Fibroblast of skin of left quadriceps (primary cell): ENCODE data around the gene AFF3.
"Not testable (repeated sequence)": the region's sequence is repeated elsewhere in the genome, so short reads cannot be mapped to it uniquely, and the experiment has no call there.

Source experiments
- DNase-seq, 2 experiments: peaks; one replicate each; pipeline ENCODE4 v3.0.0-alpha.2; 2013; ENCODE audit warnings: low read depth in 2 of 2

AFF3 gene

DNA sequence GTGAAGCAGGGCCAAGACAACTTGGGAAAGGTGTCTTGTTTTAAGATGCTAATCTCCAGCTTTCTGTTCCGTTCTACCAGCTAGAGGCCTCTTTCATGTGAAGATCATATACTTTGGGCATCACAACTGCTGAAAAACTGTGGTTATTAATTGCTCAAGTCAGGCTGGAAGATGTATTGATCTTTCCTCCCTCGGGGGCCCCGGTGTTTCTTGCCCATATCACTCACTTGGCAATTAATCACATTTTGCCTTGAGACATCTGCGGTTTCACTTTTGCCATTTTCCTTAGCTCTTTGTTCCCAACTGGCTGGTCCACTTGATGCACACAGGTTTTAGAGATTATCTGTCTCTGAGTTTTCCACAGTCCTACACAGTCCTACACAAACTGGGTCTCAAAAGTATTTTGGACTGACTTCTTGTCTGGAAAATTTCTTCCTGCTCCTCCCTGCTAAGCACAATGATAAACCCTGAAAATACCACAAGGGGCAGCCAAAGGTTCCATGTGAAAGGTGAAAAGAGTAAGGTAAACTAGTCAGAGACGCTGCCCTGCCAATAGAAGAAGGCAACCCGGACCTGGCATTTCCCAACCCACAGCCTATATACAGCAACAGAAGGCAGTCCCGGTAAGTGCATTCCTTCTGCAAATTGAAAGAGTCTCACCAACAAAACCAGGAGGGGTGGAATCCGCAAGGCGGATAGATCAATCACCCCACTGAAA is 181.0 kb downstream of the AFF3 start:
- DNase-seq: no peak

DNA sequence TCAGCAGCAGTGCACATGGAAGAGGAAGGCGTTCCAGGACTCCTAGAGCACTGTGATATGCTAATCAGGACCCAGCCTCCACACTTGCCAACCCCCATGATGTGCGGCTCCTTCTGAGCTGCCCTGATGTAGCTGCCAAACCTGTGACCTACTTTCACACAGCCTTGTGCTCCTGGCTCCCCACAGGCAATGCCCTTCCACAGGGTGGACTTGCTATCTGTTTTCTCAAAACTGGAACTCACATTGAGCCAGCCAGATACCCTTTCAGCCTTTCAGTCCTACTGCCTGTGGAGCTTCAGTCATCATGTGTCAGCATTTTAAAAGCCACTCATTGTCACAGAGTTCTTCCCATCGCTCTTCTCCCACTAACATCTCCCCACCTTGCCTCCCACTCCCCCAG is 181.6 kb downstream of the AFF3 start:
- DNase-seq: no peak

DNA sequence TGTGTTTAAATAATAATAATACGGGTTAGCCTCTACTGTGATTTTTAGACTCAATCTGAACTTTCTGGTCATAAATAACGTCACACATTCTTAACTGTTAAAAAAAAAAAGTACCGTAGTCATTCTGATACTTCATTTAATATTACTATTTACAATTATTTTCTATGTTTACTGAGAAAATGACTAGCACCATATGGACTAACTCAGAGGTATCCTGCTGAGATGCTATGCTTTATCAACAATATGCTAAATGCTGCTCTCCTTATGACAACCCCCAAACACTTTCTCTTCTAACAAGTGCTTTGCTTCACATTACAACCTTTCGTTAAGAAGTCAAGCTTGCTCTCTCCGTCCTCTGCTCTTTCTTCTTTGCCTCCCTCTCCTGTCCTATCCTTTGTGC is 182.1 kb downstream of the AFF3 start:
- DNase-seq: no peak

DNA sequence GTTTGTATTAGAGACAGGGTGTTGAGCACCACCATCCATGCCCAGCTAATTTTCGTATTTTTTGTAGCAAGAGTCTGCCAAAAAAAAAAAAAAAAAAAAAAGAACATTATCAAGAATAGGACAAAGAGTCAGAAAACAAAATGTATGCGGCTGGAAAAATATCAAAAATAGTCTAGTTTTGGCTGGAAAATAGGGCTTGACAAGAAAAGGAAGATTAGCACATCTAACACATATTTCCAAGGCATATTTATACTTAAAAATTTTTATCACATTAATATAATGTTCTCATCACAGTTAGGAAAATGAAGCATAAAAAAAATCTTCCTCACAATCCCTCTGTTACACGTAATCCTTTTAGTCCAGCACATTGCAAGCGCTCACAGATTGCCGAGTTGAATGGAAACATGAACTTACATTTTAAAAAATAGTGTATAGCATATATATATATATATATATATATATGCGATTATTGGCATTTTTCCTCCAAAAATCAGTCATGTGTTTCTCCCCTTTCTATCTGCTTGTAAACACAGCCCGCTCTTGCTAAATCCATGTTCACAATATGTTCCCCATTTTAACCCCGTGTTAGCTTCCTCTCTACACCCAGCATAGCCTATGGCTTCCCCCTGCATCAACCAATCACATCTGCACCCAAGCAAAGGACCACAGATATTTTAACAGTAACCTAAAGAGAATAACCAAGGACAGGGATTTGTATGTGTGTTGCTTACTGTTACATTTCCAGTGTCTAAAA is 183.0 kb downstream of the AFF3 start:
- DNase-seq: no peak

DNA sequence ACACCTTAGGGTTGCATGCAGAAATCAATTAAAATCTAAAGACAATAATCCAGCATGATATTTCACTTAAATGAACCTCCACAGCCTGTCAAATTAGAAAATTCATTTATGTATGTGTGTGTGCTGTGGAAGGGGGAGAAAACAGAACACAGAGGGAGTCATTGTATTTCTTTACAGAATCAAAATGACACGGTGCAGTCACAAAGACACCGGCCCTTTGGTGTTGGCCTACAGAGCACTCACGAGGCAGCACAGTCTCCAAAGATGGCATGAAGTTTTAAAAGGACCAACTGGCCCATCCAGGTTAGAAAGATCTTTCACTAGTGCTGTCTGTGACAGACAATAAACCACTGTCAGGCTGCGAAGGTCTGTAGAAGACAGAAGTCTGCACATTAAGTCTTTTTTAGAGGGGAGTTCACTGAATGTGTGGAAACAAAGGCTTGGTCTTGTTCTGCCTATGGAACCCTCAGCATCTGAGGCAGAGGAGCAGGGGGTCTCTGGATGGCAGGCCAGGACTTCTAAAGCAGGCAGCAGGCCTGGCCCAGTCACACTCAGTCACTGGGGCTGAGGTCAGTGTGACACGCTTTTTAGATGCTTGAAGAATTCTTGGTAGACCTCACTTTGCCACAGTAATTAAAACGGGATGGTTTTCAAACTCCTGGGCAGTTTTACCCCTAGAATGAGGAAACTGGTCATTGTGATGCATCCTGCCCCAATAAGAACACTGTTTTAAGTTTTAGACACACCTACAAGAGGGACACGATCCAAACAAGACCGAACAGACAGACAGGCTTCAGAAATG is 184.9 kb downstream of the AFF3 start:
- DNase-seq: peak; percentile 22

DNA sequence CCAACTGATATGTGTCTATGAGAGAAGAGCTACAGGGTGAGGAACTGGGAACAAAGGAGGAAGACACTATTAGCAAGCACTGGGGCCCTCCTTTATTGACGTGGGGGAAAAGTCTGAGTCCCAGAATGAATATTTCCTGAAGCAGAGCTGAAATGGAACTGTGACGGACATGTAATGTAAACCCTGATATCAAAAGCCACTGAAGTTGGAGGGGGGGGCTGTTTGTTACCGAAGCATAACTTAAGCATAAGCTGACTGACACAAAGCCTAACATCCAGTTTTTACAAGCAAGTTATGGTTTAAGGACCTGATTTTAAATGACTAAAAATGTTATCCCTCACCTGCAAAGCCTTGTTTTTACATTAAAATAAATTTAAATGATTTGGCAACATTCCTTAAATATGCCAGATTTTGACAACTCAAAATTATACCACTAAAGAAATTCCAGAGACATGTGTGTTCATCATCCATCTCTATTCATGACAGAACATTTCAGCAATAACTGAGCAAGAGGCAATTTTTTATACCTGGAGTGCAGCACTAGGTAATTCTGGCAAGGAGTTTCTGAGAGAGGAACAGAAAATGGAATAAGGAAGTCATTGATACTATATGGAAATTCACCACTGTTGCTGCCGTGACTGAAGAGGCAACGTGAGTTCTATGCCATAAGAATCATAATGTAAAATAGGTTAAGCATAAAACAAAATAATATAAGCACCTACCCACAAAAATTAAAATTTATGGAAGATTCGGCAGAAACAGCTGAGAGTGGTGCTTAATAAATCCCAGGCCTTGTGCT is 186.0 kb downstream of the AFF3 start:
- DNase-seq: no peak

DNA sequence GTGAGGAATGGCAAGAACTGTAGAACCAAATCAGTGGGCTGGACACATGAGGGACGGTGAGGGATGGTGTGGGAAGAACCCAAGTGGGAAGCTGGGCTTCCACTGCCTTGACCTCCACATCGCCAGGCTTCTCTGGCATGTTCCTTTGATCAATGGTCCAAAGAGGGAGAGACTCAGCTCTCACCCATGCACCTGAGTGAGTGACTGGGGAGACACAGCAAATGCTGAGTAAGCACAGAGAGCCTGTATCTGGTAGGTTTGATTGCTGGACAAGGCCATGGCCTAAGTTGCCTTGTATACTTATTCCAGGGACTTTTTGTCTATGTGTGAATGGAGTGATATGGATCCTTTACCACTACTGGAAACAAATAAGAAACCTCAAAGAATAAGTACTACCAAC is 188.6 kb downstream of the AFF3 start:
- no peak for DNase-seq

DNA sequence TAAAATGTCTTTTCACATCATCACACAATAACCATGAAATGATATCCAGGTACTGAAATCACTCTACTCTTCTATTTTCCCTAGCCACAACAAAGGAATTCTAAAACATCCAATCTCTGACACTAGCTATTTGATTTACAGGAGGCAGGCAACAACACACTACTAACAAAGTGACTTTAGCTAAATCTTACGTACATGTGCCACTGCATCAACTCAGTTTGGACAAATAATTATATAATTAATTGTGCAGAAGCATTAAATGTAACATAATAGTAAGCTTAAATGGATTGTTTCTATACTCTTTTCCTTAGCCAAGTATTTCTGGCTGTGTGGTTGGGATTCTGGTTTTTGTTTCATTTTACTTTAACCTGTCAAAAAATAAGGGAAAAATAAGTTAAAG is 192.4 kb downstream of the AFF3 start:
- DNase-seq: no peak

DNA sequence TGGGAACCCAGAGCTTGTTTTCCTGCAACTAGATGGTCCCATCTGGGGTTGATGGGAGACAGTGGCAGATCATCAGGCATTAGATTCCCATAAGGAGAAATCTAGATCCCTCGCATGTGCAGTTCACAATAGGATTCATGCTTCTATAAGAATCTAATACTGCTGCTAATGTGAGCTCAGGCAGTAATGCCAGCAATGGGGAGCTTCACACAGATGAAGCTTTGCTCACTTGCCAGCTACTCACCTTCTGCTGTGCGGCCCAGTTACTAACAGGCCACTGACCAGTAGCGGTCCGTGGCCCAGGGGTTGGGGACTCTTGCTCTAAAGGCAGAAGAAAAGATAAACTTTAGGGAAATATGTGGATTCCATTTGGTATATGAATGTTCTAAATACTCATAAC is 192.9 kb downstream of the AFF3 start:
- DNase-seq: no peak

DNA sequence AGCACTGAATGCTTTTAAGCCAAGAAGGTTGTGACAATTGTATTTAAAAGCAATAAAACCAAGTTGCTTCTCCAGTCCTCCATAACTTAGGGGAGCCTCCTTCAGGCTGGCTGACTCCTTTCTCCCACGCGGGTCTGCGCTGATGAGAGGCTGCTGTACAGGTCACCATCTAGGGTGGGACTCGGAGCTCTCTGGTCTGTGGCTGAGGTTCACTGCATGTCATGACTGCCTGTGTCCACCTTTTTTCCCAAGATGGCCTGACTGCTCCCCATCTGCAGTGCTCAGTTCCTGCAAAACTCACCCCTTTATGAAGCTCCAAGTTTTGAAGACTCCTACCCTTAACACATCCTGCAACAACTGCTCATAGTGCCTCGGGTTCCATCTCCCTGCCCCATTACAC is 194.4 kb downstream of the AFF3 start:
- DNase-seq: no peak

DNA sequence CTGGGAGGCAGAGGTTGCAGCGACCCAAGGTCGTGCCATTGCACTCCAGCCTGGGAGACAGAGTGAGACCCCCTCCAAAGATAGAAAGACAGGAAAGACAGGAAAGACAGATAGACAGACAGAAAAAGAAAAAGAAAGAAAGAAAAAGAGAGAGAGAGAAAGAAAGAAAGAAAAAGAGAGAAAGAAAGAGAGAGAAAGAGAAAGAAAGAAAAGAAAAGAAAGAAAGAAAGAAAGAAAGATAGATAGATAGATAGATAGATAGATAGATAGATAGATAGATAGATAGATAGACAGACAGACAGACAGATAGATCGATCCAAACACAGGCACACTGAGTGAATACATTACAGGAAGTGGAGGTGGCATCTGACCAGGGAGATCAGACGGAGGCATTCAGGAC is 195.0 kb downstream of the AFF3 start:
- DNase-seq: not testable (repeated sequence)

DNA sequence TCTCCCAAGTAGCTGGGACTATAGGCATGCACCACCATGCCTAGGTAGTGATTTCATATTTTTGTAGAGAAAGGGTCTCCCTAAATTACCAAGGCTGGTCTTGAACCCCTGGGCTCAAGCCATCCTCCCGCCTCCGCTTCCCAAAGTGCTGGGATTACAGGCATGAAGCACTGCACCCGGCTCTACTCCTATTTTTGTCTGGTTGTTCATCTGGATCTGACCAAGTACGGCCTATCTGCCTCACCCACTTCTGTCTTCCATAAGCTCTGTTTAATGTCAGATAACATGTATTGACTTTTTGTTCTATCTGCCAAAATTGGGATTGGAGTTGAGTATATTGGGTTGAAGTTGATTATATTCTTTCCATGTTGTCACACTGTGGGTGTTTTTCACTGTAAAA is 198.4 kb downstream of the AFF3 start:
- DNase-seq: no peak

DNA sequence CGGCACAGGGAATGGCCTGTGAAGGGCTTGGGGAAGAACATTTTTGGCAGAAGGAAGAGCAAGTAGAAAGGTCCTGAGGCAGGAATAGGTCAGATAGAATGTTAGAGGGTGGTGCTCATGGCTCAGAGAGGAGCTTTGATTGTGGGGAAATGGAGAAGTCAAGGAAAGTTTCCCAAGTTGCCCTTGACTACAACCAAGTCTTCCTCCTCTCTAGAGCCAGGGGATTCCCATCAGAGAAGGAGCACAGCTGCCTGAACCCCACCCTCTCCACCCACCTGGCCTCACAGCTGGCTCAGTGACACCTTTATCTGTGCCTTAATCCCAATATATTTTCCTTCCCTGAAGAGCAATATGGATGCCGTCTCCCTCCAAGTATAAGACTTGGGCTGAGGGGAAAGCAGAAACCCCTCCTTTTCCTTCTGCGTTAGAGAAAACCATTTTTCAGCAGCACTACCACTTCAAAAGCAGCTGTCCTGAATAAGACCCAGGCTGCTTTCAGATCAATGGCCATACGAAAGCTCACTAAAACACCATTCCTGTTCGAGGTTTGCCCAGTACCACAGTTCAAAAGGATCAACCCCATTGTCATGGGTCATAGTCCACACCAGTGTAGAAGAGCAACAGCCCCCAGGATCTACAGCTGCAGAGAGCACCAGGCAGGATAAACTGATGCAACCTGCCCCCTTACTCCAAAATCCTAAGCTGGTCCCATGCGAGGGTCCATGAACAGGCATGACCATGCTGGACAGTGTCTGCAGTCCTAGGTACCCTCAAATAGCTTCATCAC is 199.6 kb downstream of the AFF3 start:
- DNase-seq: no peak

DNA sequence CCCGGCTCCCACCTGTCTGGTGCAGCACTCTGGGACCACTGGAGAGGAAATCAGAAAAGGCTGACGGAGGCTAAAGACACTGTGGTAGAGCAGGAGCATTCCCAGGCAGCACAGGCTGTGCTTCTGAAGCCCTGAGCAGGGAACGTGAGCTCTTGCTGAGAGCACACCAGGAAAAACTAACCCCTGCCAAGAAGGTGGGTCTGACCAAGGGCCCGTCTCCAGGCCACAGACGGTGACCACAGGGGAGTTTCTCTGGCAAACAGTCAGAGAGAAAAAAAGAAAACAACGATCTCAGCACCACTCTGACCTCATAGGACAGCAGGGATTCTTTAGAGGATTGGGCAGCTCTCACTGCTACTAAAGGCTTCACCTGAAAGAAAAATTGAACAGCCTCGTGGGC is 201.4 kb downstream of the AFF3 start:
- DNase-seq: peak; percentile 25 to 26

DNA sequence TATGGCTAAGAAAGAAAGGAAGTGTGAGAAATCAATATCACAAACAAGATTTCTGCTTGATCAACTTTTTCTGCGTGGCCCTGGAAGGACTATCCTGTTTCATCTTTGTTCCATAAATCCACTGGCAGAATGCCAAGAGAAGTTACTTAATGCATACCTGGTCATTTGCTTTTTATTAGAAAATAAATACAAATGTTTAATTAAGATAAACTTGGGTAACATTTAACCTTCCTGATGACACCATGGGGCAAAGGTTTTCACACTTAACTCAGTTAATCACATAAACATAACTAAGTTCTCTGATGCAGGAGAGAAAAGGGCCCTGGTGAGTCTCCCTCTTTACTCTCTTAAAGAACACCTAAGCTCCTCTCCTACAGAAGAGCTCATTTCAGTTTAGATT is 203.3 kb downstream of the AFF3 start:
- no peak for DNase-seq

DNA sequence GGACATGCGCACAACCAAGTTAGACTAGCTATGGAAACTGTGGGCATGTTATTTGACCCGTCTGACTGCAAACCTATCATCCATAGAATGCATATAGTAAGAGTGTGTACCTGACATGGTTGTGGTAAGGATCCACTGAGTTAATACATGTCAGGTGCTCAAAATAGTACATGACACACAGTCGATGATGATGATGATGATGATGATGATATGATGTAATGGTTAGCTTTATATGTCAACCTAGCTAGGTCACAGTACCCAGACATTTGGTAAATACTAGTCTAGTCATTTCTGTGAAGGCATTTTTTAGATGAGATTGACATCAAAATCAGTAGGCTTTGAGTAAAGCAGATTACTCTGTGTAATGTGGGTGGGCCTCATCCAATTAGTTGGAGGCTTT is 204.1 kb downstream of the AFF3 start:
- no peak for DNase-seq

DNA sequence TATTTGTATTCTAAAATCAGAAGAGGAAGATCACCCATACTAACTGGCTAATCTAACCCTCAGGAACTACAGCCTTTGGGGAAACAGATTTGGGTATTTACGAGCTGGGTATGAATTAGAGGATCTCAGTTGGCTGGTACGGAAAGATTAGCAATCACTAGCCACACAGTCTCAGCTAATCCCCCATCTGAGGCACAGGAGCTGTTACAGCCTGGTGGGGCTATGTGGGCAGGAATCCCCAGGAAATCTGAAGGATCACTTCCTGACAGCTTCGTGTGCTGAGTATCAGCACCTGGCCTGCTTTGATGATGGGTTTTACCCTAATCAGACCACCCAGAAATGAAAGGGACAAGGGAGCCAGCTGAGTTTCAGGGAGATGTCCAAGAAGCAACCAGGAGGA is 206.3 kb downstream of the AFF3 start:
- no peak for DNase-seq

DNA sequence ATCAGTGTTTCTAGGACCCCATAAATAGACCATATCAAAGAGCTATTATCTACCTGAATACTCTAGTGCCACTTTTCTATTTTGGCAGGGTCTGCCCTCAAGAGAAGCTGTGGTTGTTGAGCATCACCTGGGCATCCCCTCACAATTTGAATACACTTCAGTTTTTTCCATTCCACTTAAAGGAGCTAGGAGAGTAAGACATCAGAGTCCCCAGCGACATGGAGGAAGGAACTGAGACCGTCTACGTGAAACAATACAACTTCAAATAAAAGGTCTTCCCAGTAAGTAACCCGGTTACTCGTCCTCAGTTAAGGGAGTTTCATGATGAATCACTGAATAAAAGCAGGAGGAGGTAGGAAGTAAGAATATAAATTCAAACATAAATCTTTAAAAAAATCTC is 206.7 kb downstream of the AFF3 start:
- no peak for DNase-seq

DNA sequence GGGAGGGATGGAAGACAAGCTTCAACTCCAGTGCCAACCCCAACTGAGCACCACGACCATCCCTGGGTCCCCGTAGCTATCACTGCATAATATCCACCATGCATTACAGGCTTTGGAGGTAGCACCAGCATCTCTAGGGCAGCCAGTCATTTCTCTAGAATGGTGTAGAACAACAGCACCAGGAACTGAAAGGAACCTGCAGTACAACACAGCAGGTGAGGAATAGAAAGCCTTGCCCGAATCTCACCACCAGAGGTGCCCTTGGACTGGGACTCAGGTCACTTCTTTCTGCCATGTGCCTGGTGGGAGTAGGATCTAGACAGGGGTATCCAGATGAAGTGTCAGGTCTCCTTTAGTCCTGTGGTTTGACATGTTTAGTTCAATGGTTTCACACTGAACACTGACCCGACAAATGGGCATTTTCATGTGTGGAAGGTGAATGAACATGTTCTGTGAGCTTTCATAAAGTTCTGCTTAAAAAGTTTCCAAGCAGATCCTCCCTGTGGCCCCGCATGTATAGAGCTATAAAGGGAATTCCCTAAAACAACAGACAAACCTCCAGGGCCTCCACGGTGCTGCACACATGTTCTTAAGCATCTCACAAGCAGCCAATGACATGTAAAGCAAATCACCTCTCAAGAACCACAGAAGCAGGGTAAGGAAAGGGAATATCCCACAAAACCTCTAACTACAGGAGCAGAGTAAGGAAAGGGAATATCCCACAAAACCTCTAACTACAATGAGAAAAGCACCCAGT is 208.3 kb downstream of the AFF3 start:
- no peak for DNase-seq

DNA sequence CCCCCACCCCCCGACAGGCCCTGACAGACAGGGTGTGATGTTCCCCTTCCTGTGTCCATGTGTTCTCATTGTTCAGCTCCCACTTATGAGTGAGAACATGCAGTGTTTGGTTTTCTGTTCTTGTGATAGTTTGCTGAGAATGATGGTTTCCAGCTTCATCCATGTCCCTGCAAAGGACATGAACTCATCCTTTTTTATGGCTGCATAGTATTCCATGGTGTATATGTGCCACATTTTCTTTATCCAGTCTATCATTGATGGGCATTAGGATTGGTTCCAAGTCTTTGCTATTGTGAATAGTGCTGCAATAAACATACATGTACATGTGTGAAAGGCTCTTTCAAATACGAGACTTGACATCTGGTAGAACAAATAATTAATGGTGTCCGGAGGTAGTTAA is 208.9 kb downstream of the AFF3 start:
- not testable (repeated sequence) for DNase-seq
